ENCODE data around the gene PPP1CC.

The PPP1CC gene

GRCh38 chr12:110721570-110721969 is 21.1 kb downstream of the PPP1CC start:
- Histone ChIP-seq H2AK5ac (ENCODE audit: low read depth, low read length) (no peak overlapping the region), H3K9me3 (replicated peaks in 1 of 2; ENCODE audit: control insufficient read depth in 2 of 2, insufficient read depth in 1 of 2, low read depth in 1 of 2, low read length in 2 of 2) (peaks cover 0 to 3% of the 10 kb centered on the region in 2 donors), H3K14ac (ENCODE audit: low read length) (no peak overlapping the region), H3K23ac (ENCODE audit: low read depth, low read length, poor library complexity) (no peak overlapping the region), H3K79me1 (ENCODE audit: low read depth, low read length) (peaks cover 7% of the 10 kb centered on the region), H4K91ac (ENCODE audit: low read depth, low read length, poor library complexity) (no peak overlapping the region), H3K4me3 (ENCODE audit: low read length in 2 of 2) (no peak overlapping the region), H3K27ac (replicated peaks; ENCODE audit: low read length) (no peak overlapping the region), H3K27me3 (ENCODE audit: control insufficient read depth in 3 of 3, insufficient read depth in 3 of 3, low read depth in 1 of 3, low read length in 3 of 3) (no peaks in the 10 kb centered on the region), H2BK5ac (ENCODE audit: low read length) (no peak overlapping the region), H3K4me1 (ENCODE audit: control insufficient read depth in 2 of 2, insufficient read depth in 1 of 2, low read depth in 1 of 2, low read length in 2 of 2) (no peaks in the 10 kb centered on the region), H3K18ac (ENCODE audit: low read length) (no peak overlapping the region), H3K4me2 (ENCODE audit: insufficient read depth, low read length, poor library complexity, severe bottlenecking) (no peak overlapping the region), H4K8ac (ENCODE audit: low read depth, low read length) (no peak overlapping the region), H2AFZ (ENCODE audit: low read length) (no peak overlapping the region), H2BK12ac (ENCODE audit: low read length) (no peak overlapping the region), H3K36me3 (replicated peaks in 1 of 2; ENCODE audit: control insufficient read depth in 2 of 2, insufficient read depth in 2 of 2, low read length in 2 of 2) (peaks cover 30 to 98% of the 10 kb centered on the region in 2 donors), H3K9ac (ENCODE audit: low read depth, low read length, poor library complexity) (no peak overlapping the region), H2BK15ac (ENCODE audit: low read length) (no peak overlapping the region), H2BK120ac (ENCODE audit: low read depth, low read length) (no peak overlapping the region), H3K4ac (ENCODE audit: low read length) (no peak overlapping the region)
- DNase-seq (ENCODE audit: low spot score): no peak

- Histone ChIP-seq H3K4me3 (ENCODE audit: low read length in 2 of 2) (no peak overlapping the region), H2BK5ac (ENCODE audit: low read length) (no peak overlapping the region)
Measured at GRCh38 chr12:110720516-110720915, 22.2 kb downstream of the PPP1CC start.

GRCh38 chr12:110718222-110718908 is 24.3 kb downstream of the PPP1CC start:
- no peak for DNase-seq (ENCODE audit: low spot score)
- Histone ChIP-seq H3K14ac (ENCODE audit: low read length) (no peak overlapping the region), H4K8ac (ENCODE audit: low read depth, low read length) (no peak overlapping the region), H3K27ac (replicated peaks; ENCODE audit: low read length) (no peak overlapping the region), H3K4me3 (ENCODE audit: low read length in 2 of 2) (no peak overlapping the region), H2BK120ac (ENCODE audit: low read depth, low read length) (no peak overlapping the region), H3K79me1 (ENCODE audit: low read depth, low read length) (peaks cover 1% of the 10 kb centered on the region), H2AFZ (ENCODE audit: low read length) (no peak overlapping the region), H3K4me1 (ENCODE audit: control insufficient read depth in 2 of 2, insufficient read depth in 1 of 2, low read depth in 1 of 2, low read length in 2 of 2) (no peaks in the 10 kb centered on the region), H3K9me3 (replicated peaks in 1 of 2; ENCODE audit: control insufficient read depth in 2 of 2, insufficient read depth in 1 of 2, low read depth in 1 of 2, low read length in 2 of 2) (no peaks in the 10 kb centered on the region), H2BK15ac (ENCODE audit: low read length) (no peak overlapping the region), H3K4ac (ENCODE audit: low read length) (no peak overlapping the region), H3K4me2 (ENCODE audit: insufficient read depth, low read length, poor library complexity, severe bottlenecking) (no peak overlapping the region), H2BK12ac (ENCODE audit: low read length) (no peak overlapping the region), H4K91ac (ENCODE audit: low read depth, low read length, poor library complexity) (no peak overlapping the region), H3K9ac (ENCODE audit: low read depth, low read length, poor library complexity) (no peak overlapping the region), H3K23ac (ENCODE audit: low read depth, low read length, poor library complexity) (no peak overlapping the region), H3K27me3 (ENCODE audit: control insufficient read depth in 3 of 3, insufficient read depth in 3 of 3, low read depth in 1 of 3, low read length in 3 of 3) (no peaks in the 10 kb centered on the region), H3K18ac (ENCODE audit: low read length) (no peak overlapping the region), H2AK5ac (ENCODE audit: low read depth, low read length) (no peak overlapping the region), H2BK5ac (ENCODE audit: low read length) (no peak overlapping the region), H3K36me3 (replicated peaks in 1 of 2; ENCODE audit: control insufficient read depth in 2 of 2, insufficient read depth in 2 of 2, low read length in 2 of 2) (peaks cover 20 to 72% of the 10 kb centered on the region in 2 donors)
- WGBS, 2 donors (ENCODE audit: extremely low coverage in 2 of 2, insufficient read length in 2 of 2, insufficient replicate concordance in 1 of 2): no CpG with 5 or more reads among the region's 7 CpGs

More at GRCh38 chr12:110720516-110720915, 22.2 kb downstream of the PPP1CC start:
- peaks cover 0 to 3% of the 10 kb centered on the region in 2 donors for H3K9me3 ChIP-seq (replicated peaks in 1 of 2; ENCODE audit: control insufficient read depth in 2 of 2, insufficient read depth in 1 of 2, low read depth in 1 of 2, low read length in 2 of 2)
- no peaks in the 10 kb centered on the region for H3K4me1 ChIP-seq (ENCODE audit: control insufficient read depth in 2 of 2, insufficient read depth in 1 of 2, low read depth in 1 of 2, low read length in 2 of 2)
- no peak overlapping the region for H2AK5ac ChIP-seq (ENCODE audit: low read depth, low read length)
- H2BK120ac ChIP-seq (ENCODE audit: low read depth, low read length): no peak overlapping the region
- no peak overlapping the region for H4K8ac ChIP-seq (ENCODE audit: low read depth, low read length)
- H2BK15ac ChIP-seq (ENCODE audit: low read length): no peak overlapping the region
- no peak overlapping the region for H3K9ac ChIP-seq (ENCODE audit: low read depth, low read length, poor library complexity)
- no peak for DNase-seq (ENCODE audit: low spot score)
- H3K4ac ChIP-seq (ENCODE audit: low read length): no peak overlapping the region
- H3K4me2 ChIP-seq (ENCODE audit: insufficient read depth, low read length, poor library complexity, severe bottlenecking): no peak overlapping the region
- H3K14ac ChIP-seq (ENCODE audit: low read length): no peak overlapping the region
- H3K27me3 ChIP-seq (ENCODE audit: control insufficient read depth in 3 of 3, insufficient read depth in 3 of 3, low read depth in 1 of 3, low read length in 3 of 3): no peaks in the 10 kb centered on the region
- H3K23ac ChIP-seq (ENCODE audit: low read depth, low read length, poor library complexity): no peak overlapping the region
- H3K79me1 ChIP-seq (ENCODE audit: low read depth, low read length): peaks cover 6% of the 10 kb centered on the region
- no peak overlapping the region for H3K27ac ChIP-seq (replicated peaks; ENCODE audit: low read length)
- no peak overlapping the region for H4K91ac ChIP-seq (ENCODE audit: low read depth, low read length, poor library complexity)
- H3K36me3 ChIP-seq (replicated peaks in 1 of 2; ENCODE audit: control insufficient read depth in 2 of 2, insufficient read depth in 2 of 2, low read length in 2 of 2): peaks cover 26 to 92% of the 10 kb centered on the region in 2 donors
- H3K18ac ChIP-seq (ENCODE audit: low read length): no peak overlapping the region
- no peak overlapping the region for H2AFZ ChIP-seq (ENCODE audit: low read length)
- H2BK12ac ChIP-seq (ENCODE audit: low read length): no peak overlapping the region

GRCh38 chr12:110717037-110717436 is 25.7 kb downstream of the PPP1CC start:
- DNase-seq (ENCODE audit: low spot score): no peak
- no peak overlapping the region for H2BK5ac ChIP-seq (ENCODE audit: low read length)
- H3K4ac ChIP-seq (ENCODE audit: low read length): no peak overlapping the region
- WGBS, 2 donors (ENCODE audit: extremely low coverage in 2 of 2, insufficient read length in 2 of 2, insufficient replicate concordance in 1 of 2): no CpG with 5 or more reads among the region's 3 CpGs
- H3K36me3 ChIP-seq (replicated peaks in 1 of 2; ENCODE audit: control insufficient read depth in 2 of 2, insufficient read depth in 2 of 2, low read length in 2 of 2): peaks cover 17 to 62% of the 10 kb centered on the region in 2 donors
- no peaks in the 10 kb centered on the region for H3K27me3 ChIP-seq (ENCODE audit: control insufficient read depth in 3 of 3, insufficient read depth in 3 of 3, low read depth in 1 of 3, low read length in 3 of 3)
- H3K9ac ChIP-seq (ENCODE audit: low read depth, low read length, poor library complexity): no peak overlapping the region
- H3K27ac ChIP-seq (replicated peaks; ENCODE audit: low read length): no peak overlapping the region
- H2BK120ac ChIP-seq (ENCODE audit: low read depth, low read length): no peak overlapping the region
- no peaks in the 10 kb centered on the region for H3K9me3 ChIP-seq (replicated peaks in 1 of 2; ENCODE audit: control insufficient read depth in 2 of 2, insufficient read depth in 1 of 2, low read depth in 1 of 2, low read length in 2 of 2)
- H3K79me1 ChIP-seq (ENCODE audit: low read depth, low read length): peaks cover 1% of the 10 kb centered on the region
- no peak overlapping the region for H3K14ac ChIP-seq (ENCODE audit: low read length)
- no peak overlapping the region for H3K4me3 ChIP-seq (ENCODE audit: low read length in 2 of 2)
- no peak overlapping the region for H4K91ac ChIP-seq (ENCODE audit: low read depth, low read length, poor library complexity)
- no peak overlapping the region for H3K23ac ChIP-seq (ENCODE audit: low read depth, low read length, poor library complexity)
- no peak overlapping the region for H2AFZ ChIP-seq (ENCODE audit: low read length)
- no peak overlapping the region for H2BK15ac ChIP-seq (ENCODE audit: low read length)
- no peak overlapping the region for H3K4me2 ChIP-seq (ENCODE audit: insufficient read depth, low read length, poor library complexity, severe bottlenecking)
- H2BK12ac ChIP-seq (ENCODE audit: low read length): no peak overlapping the region
- no peaks in the 10 kb centered on the region for H3K4me1 ChIP-seq (ENCODE audit: control insufficient read depth in 2 of 2, insufficient read depth in 1 of 2, low read depth in 1 of 2, low read length in 2 of 2)
- H4K8ac ChIP-seq (ENCODE audit: low read depth, low read length): no peak overlapping the region
- H3K18ac ChIP-seq (ENCODE audit: low read length): no peak overlapping the region
- H2AK5ac ChIP-seq (ENCODE audit: low read depth, low read length): no peak overlapping the region
